Tibial artery (tissue), 4 donors: ENCODE measurements around the gene CCDC88A.

ENCODE experiments used
- DNase-seq, 2 donors: peaks; one replicate each; pipeline ENCODE4 v3.0.0-alpha.2; 2019
- H3K27ac ChIP-seq, 2 donors: fragments of 200-600 bp; sonication (generic) in 1 of 2; 1 replicate in 1 of 2; 2 replicates in 1 of 2; pipeline ENCODE4 v1.5.1; 2018 to 2019; ENCODE audit warnings: mild to moderate bottlenecking in 1 of 2
- H3K27me3 ChIP-seq, 2 donors: fragments of 200-600 bp; sonication (generic) in 1 of 2; one replicate each; pipeline versions ENCODE4 v1.5.1 to v1.6.0; 2016 to 2019
- H3K36me3 ChIP-seq, 3 donors: fragments of 200-600 bp; sonication (generic) in 2 of 3; one replicate each; pipeline ENCODE4 v1.5.1; 2016 to 2019; ENCODE audit warnings: mild to moderate bottlenecking in 2 of 3
- H3K4me1 ChIP-seq, 4 donors: fragments of 200-600 bp; sonication (generic) in 2 of 4; 1 replicate in 3 of 4; 2 replicates in 1 of 4; pipeline ENCODE4 v1.5.1; 2016 to 2019
- H3K4me3 ChIP-seq, 2 donors: fragments of 200-600 bp; sonication (generic) in 1 of 2; 1 replicate in 1 of 2; 2 replicates in 1 of 2; pipeline ENCODE4 v1.5.1; 2018 to 2019; ENCODE audit warnings: mild to moderate bottlenecking in 2 of 2
- H3K9me3 ChIP-seq, 3 donors: fragments of 200-600 bp; sonication (generic) in 1 of 3; one replicate each; pipeline ENCODE4 v1.5.1; 2016 to 2019
- CTCF ChIP-seq, 2 experiments: fragments of 200-600 bp in 1 of 2; fragments of 450-650 bp in 1 of 2; IDR thresholded peaks; one replicate each; pipeline ENCODE4 v1.5.1; 2017 to 2019; ENCODE audit warnings: antibody characterized with exemption in 2 of 2, mild to moderate bottlenecking in 1 of 2, moderate library complexity in 1 of 2
- intact Hi-C: fragments of 100-400 bp; cut with DNase I; formaldehyde crosslinking; loops from one replicate; pipeline ENCODE4 v1.15.0; 2023; ENCODE audit warnings: low total_unique reads

The CCDC88A gene

GRCh38 chr2:55420439-55420725 lies 726 bp upstream of the CCDC88A start:
- no peak for TF ChIP-seq CTCF (IDR thresholded peaks at IDR 0.05)
- Histone ChIP-seq H3K27me3 (no peaks in the 10 kb centered on the region), H3K36me3 (no peaks in the 10 kb centered on the region), H3K27ac (peak overlapping the region; percentile 85 to 94), H3K4me1 (peaks cover 0 to 27% (median 11%) of the 10 kb centered on the region in 4 donors), H3K4me3 (peak overlapping the region; percentile 72 to 94), H3K9me3 (no peaks in the 10 kb centered on the region)
- intact Hi-C loops: loop anchor here (10.0 kb wide), 1 partner anchor 186 kb away; the partner anchor contains the start of genes CLHC1 and RPS27A
- no peak for DNase-seq

GRCh38 chr2:55419233-55419678 lies 400 bp downstream of the CCDC88A start:
- intact Hi-C loops: loop anchor here (2.0 kb wide), 1 partner anchor 58 kb away; no protein-coding TSS in a partner anchor
- DNase-seq: peak in 1 of 2 donors; percentile 23
- Histone ChIP-seq H3K4me3 (peak overlapping the region; percentile 72 to 94), H3K4me1 (peaks cover 0 to 32% (median 11%) of the 10 kb centered on the region in 4 donors), H3K27me3 (no peaks in the 10 kb centered on the region), H3K9me3 (no peaks in the 10 kb centered on the region), H3K36me3 (no peaks in the 10 kb centered on the region), H3K27ac (peak overlapping the region; percentile 85 to 94)
- no peak for TF ChIP-seq CTCF (IDR thresholded peaks at IDR 0.05)

- intact Hi-C loops: loop anchor here (2.0 kb wide), 1 partner anchor 58 kb away; no protein-coding TSS in a partner anchor
- Histone ChIP-seq H3K4me1 (peaks cover 0 to 32% (median 11%) of the 10 kb centered on the region in 4 donors), H3K27me3 (no peaks in the 10 kb centered on the region), H3K27ac (peak overlapping the region; percentile 85 to 94), H3K36me3 (no peaks in the 10 kb centered on the region), H3K4me3 (peak overlapping the region; percentile 72 to 94), H3K9me3 (no peaks in the 10 kb centered on the region)
- DNase-seq: no peak
- no peak for TF ChIP-seq CTCF (IDR thresholded peaks at IDR 0.05)
Measured at GRCh38 chr2:55418512-55419232, 984 bp downstream of the CCDC88A start.

GRCh38 chr2:55418072-55418471 lies 1.6 kb downstream of the CCDC88A start:
- Histone ChIP-seq H3K27ac (peak overlapping the region; percentile 85 to 94), H3K4me3 (peak overlapping the region; percentile 72 to 94), H3K4me1 (peaks cover 0 to 32% (median 11%) of the 10 kb centered on the region in 4 donors), H3K9me3 (no peaks in the 10 kb centered on the region), H3K36me3 (no peaks in the 10 kb centered on the region), H3K27me3 (no peaks in the 10 kb centered on the region)
- intact Hi-C loops: loop anchor here (2.0 kb wide), 1 partner anchor 57 kb away; no protein-coding TSS in a partner anchor
- TF ChIP-seq CTCF (IDR thresholded peaks at IDR 0.05): no peak
- DNase-seq: no peak

- Histone ChIP-seq H3K4me3 (peak overlapping the region; percentile 72 to 94), H3K27ac (no peak overlapping the region), H3K4me1 (peaks cover 0 to 32% (median 11%) of the 10 kb centered on the region in 4 donors), H3K9me3 (no peaks in the 10 kb centered on the region), H3K27me3 (no peaks in the 10 kb centered on the region), H3K36me3 (no peaks in the 10 kb centered on the region)
- TF ChIP-seq CTCF (IDR thresholded peaks at IDR 0.05): no peak
- DNase-seq: no peak
- intact Hi-C loops: no loop called here
Measured at GRCh38 chr2:55416786-55417568, 2.7 kb downstream of the CCDC88A start.
